Measurements from ENCODE around the gene TSC22D3. TPM values are rescaled to one million over a fixed set of nuclear protein-coding genes. Genes with fewer than 3 reads are reported as not detected.

TSC22D3 gene
- total RNA-seq, 1 donor from 2014 or later, result 240 TPM

DNA sequence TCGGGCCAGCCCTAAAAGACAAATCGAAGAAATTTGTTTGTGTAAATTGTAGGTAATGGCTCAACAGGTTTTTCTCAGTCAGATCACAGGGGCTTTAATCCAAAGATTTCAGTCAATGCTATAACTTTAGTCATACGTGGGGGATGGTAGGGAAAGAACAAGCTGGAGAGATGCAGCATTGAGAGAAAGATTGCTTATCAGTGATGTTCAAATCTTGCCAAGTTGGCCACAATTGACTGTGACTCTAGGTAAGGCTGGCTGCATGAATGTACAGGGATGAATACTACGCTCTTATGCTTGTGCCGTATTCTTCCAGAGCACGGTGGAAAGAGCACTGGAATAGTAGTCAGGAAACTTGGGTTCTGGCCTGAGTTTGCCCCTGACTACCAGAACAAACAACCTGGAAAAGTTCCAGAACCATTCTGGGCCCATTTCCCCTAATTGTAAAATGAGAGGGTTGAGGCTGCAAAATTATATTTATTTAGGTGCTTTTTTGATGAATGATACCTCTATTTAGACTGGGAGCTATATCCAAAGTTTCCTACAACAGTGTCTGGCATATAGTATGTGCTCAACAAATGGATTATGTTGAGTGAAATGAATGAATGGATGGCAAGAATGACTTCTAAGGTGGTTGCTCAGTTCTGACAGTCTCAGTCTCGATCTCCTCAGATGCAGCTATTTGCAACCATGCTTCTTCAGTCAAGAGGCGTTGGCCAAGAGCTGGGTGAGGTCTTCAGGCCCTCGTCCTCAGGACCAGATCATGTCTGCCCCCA is 44.4 kb downstream of the TSC22D3 start:
- DNase-seq (ENCODE audit: low spot score), result no peak

DNA sequence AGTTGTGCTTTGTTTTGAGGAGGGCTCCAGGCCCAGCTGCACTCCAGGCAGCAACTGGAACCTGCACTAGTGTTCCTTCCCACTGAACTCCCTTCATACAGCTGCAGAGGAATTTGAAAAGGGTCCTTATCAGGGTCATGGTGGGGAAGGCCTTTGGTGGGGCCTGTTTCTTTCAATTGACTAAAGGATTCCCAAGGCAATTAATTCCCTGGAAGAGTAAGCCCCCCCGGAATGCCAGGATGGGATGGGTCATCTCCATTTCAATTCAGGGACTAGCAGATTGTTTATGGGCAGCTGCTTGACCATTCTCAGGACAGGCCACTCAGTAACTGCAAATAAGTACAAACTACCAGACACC is 45.3 kb downstream of the TSC22D3 start:
- DNase-seq (ENCODE audit: low spot score), result no peak

DNA sequence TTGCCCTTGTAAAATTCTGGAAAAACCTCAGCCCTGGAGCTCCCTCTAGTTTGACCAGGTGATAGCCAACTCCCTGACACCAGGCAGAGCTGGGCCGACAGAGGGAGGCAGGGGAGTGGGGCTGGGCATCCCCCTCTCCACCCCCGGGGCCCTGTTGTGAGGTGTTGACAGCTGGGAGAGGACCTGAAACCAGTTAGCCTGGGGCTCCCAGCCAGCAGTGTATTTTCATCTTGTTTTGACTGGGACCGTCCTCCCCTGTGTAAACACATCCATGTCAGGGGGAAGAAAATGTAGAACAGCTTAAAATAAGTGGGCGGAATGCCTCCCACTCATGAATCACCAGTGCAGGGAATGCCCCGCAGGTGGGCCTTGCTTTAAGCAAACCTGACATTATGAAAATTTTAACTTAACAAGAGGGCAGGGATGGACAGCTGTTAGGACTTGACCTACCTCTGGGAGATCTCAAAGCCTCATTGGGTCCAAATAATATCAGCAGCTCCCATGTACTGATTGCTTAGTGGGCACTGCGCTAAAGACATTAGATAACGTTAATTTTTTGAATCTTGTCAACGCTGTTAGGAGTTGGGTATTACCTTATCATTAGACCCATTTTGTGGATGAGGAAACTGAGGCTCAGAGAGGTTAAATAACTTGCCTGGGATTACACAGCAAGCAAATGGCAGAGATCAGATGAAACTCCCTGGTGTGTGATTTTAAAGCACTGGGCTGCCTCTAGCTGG is 45.9 kb downstream of the TSC22D3 start:
- DNase-seq (ENCODE audit: low spot score), result no peak

DNA sequence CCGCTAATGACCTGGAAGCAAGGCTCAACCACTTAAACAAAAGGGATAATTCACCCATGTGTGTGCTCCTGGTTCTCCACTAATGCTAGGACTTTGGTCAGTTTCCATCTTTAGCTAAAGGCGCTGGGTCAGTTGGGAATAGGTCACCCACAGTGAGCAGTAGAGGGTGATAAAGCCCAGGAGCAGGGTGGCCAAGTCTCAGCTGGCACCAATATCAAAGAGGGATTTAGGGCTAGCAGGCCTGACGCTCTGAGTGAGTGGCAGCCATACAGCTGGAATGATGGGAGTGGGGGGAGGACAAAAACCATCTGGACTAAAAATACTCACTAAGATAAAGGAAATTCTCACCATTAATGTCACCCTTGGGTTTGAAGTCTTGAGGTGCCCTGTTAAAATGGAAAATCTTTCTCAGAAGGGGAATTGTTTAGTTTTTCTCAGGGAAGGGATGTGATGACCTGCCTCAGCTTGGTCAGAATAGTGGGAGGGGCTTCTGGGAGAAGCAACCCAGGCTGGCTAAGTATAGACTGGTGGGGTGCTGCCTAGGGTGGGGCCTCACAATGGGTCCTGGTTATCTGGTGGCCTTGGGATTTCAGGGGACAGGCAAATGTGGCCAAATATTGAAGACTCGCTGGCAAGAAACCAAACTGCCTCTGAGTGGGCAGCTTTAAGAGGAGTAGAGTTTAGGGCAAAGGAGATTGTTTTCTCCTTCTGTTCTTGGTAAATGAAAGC is 47.1 kb downstream of the TSC22D3 start:
- DNase-seq (ENCODE audit: low spot score), result no peak

DNA sequence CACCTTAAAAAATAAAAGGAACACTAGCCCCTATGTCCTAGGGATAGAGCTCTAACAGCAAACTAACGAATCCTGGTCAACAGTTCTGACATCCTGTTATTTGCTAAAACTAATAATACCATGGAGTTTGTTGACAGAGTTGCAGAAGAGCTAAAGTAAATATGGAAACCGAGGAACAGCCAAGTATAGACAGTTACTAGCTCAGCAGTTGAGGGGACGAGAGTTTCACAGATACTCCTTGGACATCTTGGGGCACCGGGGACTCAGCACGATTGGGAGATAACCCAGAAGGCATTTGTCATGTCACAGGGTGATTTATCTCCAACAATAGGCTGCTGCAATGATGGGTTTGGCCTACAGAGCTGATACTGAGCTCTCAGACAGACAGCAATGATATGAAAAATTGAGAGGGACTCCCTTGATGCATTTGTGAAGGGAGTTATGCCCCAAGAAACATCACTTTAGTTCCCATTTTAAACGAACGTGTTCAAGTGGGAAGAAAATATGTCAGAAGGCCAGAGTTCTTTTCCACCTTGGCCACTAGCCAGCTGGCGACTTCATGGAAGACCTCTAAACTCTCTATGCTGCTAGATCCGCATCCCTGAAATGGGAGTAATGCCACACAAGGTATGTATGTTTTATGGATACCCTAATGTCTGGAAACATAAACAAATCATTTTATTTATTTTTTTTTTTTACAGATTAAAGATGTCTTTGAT is 48.6 kb downstream of the TSC22D3 start:
- no peak for DNase-seq (ENCODE audit: low spot score)

DNA sequence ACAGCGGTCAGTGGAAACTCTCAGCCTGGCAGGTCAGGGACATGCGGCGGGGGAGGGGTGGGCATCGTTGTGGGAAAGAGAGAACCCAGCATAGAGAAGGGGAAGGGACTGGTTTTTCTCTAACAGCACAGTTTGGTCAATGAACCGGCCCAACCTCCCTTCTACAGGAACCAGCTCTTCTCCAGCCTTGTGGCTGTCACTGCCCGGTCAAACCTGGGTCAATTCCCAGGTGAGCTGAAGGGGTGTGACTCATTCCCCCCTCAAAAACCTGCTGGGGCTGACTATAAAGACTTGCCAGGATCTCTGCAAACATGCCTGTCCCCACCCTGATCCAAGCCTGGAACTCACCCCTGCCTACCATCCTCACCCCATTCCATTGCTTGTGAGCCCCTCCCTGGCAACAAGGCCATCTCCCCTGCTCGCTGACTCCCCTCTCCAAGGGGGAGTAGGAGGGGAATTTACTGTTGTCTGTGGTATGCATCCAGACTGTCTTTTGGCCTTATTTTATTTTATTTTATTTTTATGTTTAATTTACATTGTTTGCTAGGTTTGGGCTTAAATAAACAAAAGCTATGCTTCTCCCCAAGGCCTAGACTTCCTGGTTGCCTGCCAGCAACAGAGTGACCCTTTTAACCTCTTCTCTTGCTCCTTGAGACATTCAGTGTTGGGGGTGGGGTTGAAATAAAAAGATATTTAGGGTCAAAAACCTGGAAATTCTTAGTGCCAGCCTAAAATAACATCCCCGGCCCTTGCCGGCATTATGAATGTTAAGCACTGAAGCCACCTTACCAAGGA is 49.6 kb downstream of the TSC22D3 start:
- no peak for DNase-seq (ENCODE audit: low spot score)

DNA sequence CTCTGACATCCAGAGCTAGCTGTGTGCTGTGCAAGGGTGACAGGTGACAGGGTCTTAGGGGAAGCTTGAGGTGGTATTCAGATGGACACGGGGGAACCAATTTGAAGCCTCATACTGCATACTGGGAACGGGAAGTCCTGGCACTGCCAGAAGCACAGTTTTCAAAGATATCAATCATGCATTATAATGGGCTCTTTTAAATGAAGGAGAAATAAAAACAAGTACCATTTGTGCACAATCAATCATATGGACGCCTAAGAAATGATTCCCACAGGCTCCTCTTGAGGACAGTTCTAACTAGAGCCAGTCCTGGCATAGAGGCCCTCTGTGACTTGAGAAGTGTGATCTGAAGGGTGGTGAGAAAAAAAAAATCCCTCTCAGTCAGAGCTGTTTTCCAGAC is 50.9 kb downstream of the TSC22D3 start:
- DNase-seq (ENCODE audit: low spot score), result no peak

DNA sequence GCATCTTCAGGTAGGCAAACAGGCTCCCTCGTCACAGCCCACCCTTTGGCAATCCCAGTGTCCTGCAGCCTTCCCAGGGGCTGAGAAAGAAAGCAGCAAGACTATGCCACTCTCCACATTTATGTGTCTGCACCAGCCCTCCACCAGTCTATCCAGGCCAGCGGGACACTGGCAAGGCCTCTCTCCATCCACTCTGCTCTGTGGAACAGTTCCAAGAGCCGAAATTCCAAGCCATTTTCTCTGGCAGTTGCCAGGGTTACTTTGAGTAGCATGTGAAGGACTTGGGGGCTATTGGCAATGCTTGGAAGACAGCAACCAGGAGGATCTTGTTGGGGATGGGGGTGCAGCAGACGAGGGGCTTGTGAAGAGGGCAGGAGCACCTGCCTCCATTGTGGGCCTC is 52.1 kb downstream of the TSC22D3 start:
- DNase-seq (ENCODE audit: low spot score), result no peak

DNA sequence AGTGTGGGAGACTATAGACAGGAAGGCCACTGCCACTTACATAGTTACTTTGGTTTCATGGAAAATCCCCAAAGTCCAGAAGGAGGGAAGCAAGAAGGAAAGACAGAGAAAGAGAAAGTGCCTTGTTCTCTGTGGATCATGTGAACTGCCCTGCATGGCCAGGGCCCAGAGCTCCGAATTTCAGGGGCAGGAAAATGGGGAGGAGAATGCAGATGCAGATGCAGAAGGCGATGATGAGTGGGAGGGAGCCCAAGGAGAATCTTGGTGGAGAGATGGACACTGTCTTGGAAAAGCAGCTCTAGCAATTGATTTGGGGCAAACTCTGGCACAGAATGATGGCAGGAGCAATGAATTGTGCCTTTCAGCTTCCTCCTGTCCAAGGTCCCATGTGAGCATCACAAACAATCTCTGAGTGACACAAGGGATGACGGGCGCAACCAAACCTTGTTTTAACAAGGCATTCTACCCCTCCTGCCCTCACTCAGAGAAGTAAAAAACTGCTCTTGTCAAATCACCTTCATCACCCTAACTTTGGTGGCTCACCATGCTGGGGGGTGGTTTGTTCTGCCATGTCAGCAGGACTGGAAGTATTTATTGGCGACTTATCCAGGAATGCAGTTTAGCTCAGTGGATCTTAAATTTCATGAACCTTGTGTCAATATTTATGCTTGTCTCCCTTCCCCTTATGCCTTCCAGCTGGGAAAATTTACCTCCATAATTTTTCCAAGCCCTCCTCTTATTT is 53.5 kb downstream of the TSC22D3 start:
- no peak for DNase-seq (ENCODE audit: low spot score)

DNA sequence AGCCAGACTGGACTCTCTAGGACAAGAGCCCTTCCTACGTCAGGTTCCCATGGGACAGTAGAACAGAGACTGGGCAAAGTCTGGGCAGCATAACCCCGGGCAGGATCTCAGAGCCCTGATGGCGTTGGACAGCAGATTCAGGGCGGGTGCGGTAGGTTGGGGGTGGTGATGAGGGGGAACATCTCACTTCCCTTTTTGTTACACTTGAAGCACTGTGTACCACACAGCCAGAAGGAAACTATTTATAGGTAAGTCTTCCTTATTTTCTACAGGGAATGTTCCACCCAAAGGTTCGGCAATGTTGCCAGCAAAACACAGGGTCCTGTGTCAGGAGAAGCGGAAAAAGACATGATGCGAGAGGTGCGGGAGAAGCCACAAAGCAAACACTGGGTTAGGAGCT is 54.3 kb downstream of the TSC22D3 start:
- DNase-seq (ENCODE audit: low spot score), result no peak

DNA sequence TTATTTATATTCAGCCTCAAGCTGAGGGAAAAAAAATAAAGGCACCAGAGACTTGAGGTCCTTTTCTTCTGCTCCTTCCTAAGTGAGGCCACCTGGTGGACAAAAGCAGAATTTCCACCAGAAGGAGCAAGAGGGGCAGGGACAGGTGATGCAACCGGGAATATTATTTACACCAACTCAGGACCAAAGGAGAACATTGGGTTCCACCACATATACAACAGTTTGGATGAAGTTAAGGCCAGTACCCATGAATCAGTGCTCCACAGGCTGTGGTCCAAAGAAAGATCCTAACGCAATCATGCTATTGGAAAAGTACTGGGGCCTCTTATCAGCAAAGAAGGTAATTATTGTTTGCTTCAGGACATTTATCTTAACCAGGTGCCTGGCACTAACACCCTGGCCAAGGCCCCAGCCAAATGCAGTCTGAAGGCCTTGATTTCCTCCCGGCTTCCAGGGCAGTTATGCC is 57.4 kb downstream of the TSC22D3 start:
- peak; percentile 84 for DNase-seq (ENCODE audit: low spot score)

DNA sequence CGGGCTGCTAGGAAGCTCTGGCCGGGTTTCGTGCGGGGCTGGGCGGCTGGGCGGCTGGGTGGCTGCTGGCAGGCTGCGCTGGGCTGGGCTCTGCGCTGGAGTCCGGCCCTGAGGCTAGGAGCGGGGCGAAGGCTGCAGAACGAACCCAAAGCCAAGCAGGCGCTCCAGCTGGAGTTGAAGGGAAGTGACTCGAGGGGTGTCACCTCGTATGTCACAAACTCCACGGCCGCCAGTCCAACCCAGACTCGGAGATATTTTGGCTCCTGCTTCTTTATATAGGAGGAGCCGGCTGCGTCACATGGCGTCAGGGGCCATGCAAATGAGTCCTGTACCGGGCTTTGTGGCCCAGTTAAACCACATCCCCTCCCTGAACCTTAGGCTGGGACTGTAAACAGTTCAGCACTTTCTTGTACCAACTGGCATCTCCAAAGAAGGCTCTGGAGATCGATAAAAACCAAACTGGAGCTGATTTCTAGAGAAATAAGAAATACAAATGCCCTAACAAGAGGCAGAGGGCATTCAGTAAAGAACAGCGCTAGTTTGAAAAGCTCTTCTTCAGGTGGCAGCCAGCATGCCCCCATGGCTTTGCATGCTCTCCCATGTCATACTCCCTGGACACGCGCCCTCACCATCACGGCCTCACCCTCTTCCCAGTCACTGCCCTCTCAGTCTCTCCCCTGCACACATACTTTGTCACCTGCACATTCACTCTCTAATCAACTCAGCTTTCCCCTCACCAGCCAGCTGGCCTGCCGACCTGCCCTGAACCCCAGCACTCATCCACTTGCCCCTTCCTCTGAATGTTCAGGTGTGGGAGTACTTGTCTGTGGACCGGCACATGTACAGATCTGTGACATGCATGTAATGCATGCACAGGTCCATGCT is 58.5 kb downstream of the TSC22D3 start:
- peak; percentile 92 for DNase-seq (ENCODE audit: low spot score)

DNA sequence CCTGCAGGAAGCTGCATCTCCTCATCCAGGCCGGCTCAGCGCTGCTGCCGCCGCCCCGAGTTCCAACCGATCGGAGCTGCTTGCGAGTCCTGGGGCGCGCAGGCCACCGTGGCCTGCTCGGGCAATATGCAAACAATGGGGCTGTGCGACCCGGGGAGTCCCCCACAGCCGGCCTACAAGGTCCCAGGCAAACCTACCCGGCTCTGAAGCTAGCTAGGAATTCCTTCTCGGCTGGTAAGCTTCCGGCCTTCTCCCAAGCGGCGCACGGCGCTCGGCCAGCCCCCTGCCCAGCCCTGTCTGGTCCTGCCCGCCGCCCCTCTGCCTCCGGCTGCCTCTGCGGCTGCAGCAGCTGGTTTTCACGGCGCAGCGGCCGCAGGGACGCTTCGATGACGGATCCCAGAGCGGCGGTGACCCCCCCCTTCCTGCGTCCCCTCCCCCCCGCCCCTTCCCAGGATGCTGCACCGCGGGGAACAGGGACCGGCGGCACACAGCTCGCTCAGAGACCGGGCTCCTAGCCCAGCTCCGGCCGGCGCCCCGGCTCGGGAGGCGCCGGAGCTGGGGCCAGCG is 59.4 kb downstream of the TSC22D3 start:
- DNase-seq (ENCODE audit: low spot score), result no peak

DNA sequence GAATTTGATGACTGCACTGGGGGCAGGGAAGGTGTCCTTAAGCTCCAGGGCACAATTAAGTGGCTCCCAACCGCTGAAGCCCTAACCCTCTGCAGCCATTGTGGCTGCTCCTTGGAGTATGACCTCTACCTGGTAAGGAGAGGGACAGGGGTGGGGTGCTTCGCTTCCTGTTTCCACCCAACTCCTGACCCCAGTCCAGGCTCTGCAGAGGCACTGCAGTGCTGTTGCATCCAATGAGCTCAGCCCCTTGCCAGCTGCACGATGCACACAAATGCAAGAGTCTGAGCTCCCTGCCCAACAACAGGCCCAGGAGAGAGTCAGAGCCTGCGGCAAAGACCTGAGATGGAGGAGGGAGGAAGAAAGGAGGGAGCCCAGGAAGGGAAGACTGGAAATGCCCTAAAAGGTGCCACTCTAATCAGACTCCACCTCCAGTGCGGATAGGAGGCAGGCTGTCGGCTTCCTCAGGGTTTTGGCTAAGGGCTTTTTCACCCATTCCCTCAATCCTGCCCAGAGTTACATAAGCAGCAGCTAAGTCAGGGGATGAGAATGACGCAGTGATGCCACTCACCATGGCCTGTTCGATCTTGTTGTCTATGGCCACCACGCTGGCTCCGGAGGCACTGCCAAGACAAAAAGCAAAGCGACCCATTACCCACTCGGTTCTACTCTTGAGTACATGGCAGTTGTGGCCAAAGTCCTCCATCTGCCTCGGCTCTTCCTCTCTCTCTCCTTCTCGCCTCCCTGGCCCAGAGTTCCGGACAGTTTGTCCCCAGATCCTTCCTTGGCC is 60.1 kb downstream of the TSC22D3 start:
- DNase-seq (ENCODE audit: low spot score), result no peak

DNA sequence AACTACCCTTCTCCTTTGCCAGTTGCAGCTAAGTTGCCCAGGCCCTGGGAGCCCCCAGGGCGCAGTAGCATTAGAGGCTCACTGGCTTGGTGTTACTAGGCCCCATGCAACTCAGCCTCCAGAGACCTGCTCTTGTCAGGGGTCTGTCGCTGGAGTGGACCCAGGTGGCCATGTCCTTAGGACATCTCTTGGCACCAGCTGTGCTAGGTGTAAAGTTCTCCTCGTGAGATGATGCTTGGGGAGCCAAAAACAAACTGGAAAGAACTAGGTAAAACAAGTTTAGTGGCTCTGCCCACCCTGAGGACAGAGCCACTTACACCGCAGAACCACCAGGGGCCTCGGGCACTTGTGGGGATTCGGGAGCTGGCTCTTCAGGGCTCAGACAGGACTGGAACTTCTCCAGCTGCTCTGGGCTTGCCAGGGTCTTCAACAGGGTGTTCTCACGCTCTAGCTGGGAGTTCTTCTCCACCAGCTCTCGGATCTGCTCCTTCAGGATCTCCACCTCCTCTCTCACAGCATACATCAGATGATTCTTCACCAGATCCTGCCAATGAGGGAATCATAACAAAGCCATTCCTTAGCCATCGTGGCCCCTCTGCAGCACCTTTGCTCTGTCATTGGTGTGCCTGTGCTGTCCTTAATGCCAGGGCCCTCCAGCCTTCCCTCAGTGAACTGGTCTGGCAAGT is 61.2 kb downstream of the TSC22D3 start:
- DNase-seq (ENCODE audit: low spot score), result no peak

DNA sequence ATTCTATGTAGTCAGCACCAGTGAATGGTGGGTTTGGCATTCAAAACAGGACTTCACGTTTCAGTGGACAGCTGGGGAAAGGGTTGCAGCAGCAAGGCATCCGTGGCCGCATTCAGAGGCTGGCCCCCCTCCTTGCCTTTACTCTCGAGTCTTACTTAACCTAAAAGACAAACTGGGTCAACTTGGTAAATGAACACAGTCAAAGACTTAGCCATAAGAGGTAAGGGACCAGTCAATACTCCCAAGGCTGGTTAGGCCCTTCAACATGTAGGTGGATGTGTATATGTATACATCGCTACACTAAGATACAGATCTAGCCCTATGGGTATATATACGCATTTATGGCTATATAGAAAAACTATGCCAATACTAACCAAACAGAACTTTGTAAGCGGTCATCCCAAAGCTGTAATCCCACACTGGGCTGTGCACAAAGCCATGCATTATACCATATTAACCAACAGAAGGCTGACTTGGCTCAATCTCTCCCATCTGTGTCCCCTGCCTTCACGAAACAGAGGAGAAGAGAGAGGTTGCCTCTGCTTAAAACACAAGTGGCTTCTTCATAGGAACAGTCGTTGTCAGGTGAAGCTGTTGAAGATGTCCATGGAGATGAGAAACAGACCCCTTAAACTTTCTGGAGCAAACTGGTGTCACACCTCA is 61.9 kb downstream of the TSC22D3 start:
- DNase-seq (ENCODE audit: low spot score), result no peak

DNA sequence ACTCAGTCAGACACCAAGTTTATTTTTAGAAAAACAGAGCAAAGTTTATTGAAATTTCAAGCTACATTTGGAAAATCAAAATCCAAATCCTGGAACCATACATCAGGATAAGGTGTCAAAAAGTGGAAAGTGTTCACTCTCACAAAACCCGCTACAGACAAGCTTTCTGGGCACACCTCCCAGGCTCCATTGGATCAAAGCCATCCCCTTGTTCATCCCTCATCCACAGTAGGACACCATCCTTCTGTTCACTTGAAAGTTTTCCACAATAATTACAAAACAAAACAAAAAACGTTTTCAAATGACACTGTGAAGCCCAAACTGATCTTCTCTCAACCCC is 62.4 kb downstream of the TSC22D3 start:
- DNase-seq (ENCODE audit: low spot score), result no peak
